ENCODE measurements around the gene CROCC2.

Gene CROCC2

DNA sequence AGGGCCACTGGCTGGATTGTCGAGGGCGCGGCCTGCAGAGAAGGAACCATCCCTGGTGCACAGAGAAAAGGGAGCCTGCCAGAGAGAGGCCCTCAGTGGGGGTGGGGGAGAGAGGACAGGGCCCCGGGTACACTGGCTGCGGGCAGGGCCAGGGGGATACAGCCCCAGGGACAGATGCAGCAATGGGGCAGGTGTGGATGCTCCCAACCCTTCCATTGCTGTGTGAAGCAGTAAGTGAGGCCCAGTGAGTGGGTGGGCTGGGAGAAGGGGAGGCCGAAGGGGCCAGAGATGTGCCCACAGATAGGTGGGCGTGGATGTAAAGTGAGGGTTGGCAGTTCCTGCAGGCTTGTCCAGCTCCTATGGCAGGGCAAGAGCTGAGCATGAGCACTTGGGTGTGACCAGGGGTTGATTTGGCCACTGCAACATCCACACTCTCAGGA is 30.1 kb upstream of the CROCC2 start:
- no peak for DNase-seq

DNA sequence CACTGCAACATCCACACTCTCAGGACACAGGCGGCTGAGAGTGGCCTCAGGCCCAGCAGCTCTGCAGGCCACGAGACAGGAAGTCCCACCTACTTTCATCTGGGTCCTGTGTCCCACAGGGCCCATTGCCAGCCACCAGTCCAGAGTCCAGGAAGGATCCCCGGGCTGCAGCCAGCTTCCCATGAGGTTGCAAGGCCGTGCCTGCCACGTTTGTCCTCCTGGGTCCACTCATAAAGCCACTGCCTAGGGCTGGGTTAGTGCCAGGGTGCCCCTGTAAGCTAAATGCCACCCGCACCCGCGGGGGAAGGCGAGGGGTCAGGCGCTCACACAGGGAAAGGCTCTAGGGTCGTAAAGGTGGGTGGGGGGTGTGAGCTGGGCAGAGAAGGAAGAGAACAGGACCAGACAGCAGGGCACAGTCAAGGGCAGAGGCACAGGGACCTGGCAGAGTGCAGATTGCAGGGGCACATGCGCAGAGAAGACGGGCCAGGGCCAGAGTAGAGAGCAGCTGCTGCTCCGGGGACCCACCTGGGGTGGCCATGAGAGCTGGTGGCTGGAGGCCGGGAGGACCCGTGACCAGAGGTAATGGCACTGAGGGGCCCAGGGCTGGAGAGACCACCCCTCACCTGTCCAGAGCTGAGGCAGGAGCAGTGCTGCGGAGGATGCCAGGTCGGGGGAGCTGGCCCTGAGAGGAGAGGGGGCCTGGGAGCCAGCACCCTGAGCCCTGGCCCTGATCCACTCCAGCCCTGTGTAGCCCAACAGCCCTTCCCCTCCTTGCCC is 29.5 kb upstream of the CROCC2 start:
- no peak for DNase-seq

DNA sequence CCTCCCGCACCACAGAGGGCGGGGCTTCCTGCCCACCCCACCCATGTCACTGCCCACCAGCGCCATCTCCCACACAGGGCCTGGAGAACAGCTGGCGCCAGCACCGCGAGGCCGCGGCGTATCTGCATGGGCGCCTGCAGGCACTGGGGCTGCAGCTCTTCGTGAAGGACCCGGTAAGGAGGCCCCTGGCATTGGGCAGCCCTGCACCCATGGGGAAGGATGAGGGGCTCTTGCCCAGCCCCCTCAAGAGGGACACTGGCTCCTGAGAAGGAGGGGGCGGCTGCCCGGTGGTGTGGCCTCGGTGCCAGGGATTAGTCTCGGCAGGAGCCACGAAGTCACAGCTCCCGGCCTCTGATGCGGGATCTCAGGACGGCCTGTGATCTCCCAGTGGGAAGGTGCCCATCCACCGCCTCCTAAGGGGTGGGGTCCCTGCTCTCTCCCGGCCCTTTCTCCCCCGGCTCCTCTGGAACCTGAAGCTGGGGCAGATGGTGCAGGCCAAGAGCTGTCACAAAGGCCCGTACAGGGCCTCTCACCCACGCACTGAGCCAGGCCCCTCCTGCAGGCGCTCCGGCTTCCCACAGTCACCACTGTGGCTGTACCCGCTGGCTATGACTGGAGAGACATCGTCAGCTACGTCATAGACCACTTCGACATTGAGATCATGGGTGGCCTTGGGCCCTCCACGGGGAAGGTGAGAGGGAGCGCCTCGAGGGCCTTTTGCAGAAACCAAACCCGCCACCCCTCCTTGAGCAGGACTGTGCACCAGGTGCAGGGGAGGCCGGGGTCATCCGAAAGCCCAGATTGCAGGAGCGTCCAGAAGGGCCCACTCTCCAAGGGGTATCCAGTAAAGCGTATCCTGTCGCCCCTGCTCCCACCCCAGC is 28.4 kb upstream of the CROCC2 start:
- DNase-seq = no peak

DNA sequence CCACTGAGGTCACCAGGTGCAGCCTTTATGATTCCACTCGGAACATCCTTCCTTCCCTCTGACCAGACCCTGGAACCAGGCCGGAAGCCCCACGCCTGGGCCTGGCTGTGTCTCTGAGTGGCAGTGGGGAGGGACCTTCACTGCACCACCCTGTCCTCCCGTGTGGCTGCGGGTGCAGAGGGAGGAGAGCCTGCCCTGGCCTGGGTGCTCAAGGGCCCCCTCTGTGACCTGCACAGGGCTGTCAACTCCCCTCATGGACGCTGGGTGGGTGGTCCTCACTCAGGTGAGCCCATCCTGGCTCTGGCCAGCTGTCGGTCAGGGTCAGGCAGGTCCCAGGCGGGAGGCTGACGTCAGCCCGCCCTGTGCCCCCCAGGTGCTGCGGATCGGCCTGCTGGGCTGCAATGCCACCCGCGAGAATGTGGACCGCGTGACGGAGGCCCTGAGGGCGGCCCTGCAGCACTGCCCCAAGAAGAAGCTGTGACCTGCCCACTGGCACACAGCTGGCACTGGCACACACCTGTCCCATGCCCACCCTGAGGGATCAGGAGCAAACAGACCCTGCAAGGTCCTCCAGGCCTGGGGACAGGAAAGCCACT is 27.7 kb upstream of the CROCC2 start:
- no peak for DNase-seq

DNA sequence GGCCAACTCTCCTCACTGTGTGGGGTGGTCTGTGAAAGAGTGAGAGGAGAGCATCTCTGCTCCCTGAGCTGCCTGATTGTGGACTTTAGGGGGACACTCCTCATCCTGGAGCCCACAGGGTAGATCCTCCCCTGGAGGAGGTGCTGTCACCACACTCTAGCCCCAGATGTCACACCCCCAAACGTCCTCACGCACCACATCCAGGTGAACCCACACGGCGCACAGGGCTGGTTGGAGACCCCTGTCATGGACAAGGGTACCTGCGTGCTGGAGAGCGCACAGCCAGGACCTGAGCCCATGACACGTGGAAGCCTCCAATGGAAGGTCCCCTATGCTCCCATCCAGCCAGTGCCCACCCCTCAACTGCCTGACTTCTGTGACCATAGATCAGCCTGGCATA is 27.0 kb upstream of the CROCC2 start:
- DNase-seq = no peak

DNA sequence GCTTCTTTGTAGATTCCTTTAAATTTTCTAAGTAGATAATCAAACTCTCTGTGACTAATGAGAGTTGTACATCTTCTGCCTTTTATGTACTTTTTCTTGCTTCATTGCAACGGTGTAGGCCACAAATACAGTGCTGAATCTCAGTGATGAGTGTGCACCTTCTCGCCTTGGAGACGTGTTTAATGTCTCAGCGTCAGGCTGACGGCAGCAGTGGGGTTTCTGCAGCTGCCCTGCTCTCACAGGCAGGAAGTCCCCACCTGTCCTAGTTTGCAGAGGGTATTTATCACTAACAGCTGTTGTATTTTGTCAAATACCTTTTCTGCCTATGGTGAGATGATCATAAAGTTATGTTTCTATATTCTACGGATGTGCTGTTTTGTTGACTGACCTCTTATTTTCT is 24.2 kb upstream of the CROCC2 start:
- peak; percentile 7 to 92 (median 75) for DNase-seq

DNA sequence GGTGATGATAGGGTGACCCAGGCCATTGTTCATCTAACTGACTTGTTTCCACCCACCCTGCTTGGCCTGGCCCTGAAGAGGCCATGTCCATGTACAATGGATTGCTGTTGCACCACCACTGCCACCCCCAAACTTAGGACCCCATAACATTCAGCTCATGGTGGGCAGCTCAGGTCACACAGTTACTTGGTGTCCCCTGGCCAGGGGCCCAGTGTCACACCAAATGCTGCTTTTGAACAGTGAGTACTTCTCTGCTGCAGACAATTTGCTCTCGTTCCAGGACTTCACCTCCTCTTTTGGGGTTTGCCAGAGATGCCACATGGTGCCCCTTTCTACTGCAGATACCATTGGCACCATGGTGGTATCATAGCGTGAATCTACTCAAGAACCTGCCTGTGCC is 21.9 kb upstream of the CROCC2 start:
- no peak for DNase-seq

DNA sequence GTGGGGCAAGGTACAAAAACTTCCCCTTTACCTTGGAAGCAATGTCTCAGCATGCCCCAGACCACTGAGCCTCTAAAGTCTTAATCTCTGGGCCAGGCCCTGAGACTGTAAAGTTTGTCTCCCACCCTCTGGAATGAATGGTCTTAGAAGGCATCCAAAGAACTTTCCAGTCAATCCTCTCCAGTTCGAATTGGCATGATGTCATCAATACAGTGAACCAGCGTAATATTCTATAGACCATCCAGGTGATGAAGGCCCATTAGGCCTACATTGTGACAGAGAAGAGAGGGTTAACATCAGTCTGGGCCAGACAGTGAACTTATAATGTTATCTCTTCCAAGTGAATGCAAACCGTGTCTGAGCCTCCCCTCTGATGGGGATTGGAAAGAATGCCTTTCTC is 21.4 kb upstream of the CROCC2 start:
- no peak for DNase-seq

DNA sequence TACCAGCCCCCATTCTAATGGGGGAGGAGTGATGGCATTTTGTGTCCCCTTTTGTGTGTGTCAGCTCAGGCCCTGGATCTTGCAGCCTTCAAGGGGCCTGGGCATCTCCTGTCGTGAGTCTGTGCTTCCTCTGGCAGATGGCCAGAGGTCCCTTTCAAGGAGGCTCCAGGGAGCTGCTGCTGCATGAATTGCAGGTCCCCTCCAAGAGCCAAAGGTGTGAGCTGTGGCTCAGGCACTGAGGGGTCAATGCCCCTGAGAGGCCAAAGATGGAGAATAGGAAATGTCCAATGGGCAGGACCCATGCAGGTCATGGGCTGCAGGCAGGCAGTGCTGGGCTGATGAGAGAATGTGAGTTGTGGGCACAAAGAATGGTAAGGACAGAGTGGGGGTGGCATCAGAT is 20.6 kb upstream of the CROCC2 start:
- no peak for DNase-seq

DNA sequence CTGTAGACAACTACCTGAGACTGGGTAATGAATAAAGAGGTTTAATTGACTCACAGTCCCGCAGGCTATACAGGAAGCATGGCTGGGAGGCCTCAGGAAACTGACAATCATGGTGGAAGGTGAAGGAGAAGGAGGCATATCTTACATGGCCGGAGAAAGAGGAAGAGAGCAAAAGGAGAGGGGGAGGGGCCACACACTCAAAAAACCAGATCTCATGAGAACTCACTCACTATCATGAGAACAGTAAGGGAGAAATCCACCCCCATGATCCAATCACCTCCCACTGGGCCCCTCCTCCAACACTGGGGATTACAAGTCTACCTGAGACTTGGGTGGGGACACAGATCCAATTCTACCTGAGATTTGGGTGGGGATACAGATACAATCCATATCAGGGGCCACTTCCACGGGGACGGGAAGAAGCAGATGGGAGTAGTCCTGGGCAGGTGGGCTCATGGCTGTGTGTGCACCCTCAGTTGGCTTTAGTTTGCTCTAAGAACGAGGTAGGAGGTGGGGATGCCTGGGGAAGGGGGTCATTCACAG is 20.0 kb upstream of the CROCC2 start:
- DNase-seq = no peak

DNA sequence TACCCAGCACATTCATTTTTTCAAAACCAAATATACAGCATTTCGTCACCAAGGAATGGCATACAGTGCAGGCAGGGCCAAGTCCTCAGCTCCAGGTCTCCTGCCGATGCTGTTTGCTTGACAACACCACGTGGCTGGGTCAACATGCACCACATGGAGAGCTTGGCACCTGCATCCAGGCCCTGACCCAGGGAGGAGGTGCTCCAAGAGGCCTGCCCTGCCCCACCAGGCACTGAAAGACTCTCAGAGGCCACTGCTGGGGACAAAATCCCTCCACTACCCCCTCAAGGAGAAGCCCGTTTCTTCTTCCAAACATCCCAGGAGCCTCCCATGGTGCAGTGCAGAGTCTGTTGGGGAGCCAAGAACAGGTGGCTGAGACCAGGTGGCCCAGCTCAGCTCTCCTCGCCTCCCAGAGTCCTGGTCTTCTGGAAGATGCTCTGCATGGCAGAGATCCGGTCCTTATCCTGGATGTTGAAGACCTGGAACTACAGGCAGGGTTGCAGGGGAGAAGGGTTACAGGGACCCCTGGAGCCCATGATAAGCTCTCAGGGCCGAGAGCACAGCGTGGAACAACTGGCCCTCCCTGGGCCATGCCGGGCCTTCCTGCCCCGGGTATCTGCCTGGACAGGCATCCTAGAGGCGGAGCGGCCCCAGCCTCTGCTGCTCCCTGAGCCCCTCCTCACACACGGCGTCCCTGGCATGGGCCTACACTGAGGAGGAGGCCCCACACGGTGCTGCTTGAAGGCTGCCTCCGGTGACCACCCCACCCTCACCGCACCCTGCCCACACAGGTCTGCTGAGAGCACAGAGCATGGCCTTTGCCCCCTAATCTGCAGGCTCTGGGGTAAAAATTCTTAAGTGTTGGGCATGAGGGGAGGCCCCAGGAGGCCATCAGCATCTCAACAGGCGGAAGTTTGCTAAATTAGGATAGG is 19.2 kb upstream of the CROCC2 start:
- DNase-seq = peak in 1 of 3 experiments; percentile 24

DNA sequence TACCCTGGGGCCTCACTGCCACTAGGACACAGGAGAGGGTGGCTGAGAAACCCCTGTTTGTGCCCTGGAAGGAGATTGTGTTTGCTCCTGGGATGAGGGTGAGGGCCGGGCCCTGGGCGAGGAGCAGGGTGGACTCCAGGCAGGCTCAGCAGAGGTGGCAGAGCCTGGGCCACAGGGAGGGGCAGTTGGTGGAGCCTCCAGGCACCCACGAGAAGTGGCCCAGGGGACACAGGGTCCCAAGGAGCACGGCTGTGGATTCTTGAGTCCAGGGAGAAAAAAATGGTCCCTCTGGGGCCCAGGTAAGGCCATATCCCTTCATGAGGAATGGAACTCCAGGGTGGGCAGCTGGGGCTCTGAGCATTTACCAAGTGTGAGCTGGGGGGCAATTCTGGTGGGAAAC is 18.5 kb upstream of the CROCC2 start:
- DNase-seq = no peak

DNA sequence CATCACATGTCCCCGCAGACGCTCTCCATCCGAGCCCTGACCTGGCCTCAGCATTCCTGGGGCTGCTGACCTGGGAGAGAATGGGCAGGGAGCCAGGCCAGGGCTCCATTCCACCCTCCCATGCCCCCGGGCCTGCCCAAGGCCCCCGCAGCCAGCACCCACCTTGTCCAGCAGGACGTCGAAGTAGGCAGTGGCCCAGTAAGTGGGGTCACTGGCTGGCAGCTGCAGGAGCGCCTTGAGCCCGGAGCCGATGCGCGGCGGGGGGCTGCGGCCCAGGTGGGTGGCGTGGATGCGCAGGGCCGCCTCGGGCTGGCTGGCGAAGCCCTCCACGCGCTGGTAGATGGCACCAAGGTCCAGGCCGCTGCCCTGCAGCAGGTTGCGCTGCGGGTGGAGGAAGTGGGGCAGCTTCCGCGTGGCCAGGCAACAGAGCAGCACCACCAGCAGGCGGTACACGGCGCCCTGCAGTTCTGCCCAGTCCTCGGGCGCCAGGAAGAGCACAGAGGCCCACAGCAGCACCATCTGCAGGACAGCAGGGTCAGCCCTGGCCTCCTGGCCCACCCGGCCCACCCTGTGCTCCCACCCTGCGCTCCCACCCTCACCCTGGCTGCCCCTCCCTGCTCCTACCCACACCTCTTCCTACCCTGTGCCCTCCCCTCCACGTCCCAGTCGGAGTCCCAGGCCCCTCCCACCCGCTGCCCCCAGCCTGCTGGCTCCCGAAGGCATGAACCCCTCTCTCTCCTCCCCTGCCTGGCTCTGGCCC is 17.8 kb upstream of the CROCC2 start:
- no peak for DNase-seq

DNA sequence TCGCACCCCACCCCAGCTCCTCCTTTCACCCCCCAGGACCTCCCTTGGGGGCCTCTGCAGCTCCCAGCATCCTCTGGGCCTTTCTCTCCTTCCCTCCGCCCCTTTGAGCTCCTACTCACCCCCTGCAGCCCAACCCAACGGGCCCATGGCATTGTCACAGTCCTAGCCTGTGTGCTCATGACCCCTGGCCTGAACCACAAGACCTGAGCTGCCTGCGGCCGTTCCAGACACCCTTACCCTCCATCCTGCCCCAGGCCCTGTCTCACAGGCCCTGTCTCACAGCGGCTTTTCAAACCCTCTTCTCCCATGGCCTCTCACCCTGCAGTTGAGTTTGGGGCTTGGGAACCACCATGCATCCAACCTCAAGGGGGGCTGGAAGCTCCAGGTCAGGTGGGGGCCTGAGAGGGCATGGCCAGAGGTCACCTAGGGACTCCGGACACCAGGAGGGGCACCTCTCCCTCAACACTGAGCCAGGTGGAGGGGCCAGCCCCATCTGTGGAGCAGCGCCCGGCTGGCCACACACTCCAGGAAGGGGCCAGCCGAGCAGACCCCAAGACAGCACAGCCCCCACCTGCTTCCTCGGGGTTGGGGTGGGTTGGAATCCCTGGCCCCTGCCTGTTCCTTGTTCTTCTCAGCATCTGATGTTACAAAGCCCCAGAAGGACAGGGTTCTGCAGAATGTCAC is 17.1 kb upstream of the CROCC2 start:
- no peak for DNase-seq

DNA sequence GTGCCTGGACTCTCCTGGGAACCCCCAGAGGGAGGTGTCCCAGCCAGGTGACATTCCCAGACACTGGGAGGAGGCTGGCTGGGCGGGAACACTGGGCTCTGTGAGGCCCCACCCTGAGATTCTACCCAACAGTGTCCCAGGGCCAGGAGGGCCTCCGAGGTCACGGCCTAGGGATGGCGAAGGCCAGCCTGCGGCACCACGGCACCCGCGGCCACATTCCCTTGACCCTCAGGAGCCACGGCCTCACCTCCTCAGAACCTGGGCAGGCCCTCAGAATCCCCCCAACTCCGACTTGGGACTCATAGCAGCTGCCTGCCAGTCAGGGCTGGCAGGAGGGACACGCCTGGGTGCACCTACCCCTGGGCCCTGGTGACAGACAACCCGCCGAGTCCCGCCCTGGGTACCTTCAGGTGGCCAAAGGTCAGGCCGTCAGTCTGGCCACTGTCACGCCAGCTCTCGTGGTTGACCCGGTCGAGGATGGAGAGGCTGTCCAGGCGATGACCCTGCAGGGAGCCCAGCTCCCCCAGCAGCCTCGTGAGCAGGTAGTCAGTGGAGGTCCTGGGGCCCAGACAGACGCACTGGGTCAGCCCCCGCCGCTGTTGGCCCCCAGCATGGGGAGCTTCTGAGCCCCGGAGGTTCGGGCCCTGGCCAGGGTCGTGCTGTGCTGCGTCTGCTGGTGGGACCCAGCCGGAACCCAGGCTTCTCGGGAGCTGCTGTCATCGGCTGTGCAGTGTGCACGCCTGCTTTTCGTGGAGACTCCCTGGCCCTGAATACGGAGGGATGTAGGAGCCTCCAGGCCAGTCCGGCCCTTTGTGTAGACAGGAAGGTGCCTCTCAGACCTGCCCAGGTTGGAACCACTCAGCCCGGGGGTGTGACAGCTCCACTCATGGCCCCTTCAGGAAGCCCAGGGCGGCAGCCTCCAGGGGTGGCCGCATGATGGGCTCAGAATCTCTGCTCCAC is 16.3 kb upstream of the CROCC2 start:
- DNase-seq = no peak

DNA sequence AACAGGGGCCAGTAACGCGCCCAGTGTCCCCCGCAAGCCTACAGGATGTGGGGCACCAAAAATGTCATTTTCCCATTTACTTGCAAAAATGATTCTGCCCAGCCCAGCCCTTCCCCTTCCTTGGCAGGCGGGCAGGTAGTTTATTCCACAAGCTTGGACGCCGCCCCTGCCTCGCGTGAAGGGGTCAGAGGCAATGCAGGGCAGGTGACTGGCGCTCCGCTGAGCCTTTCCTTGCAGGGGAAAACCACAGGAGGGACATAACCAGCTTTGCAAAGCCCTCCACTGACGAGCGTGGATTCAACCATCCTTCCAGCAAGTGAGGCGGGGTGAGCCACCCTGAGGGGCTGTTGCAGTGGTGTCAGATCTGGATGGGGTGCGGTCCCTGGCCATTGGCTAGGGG is 15.4 kb upstream of the CROCC2 start:
- DNase-seq = no peak

DNA sequence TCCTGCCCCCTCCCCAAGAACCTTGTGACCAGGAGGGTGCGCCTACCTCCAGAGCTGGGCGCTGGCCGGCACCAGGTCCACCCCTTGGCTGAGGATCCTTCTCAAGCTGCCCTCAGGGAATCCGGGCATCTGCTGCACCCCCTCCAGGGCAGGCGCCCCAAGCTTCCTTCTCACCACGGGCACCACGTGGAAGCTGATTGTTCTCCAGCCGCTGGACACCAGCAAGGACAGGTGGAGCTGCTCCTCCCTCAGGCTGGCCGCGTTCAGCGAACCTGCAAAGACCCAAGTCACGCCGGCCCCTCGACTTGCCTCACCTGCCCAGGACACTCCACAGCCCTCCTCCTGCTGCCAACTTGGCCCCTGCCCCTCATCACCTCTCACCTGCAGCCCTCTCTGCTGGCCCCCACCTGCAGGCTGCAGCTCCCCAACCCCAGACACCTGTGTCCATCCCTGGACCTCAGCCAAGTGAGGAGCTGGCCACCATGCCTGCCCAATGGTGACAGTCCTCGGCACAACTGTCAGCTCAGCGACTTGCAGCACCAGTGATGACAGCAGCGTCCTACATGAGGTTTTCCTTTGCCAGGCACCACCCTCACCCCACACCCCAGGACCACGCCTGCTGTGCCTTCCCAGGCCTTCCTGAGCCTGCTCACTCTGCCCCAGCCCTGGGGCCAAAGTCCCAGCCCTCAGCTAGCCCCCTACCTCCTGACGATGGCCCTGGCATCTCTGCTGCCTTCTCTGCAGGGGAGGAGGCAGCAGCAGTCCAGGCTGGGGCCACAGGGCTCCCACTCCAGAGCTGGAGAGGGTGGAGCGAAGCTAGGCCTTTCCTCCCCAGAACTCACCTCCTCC is 14.4 kb upstream of the CROCC2 start:
- DNase-seq = peak in 2 of 3 experiments; percentile 11 to 27

DNA sequence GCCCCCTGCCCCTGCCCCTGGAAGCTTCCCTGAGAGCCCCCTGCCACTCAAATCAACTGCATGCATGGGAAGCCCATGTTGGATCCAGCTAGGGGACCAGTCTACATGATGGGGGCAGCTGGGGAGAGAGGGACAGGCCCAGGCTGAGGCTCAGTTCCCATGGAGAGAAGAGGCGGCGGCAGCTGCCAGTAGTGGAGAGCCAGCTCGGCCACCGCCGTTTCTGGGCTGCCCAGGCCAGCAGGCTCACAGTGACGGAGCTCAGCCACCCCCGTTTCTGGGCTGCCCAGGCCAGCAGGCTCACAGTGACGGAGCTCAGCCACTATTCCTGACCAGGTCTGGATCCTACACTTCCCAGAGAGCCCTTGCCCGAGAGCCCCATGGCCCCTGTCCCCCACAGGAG is 13.8 kb upstream of the CROCC2 start:
- DNase-seq = no peak

DNA sequence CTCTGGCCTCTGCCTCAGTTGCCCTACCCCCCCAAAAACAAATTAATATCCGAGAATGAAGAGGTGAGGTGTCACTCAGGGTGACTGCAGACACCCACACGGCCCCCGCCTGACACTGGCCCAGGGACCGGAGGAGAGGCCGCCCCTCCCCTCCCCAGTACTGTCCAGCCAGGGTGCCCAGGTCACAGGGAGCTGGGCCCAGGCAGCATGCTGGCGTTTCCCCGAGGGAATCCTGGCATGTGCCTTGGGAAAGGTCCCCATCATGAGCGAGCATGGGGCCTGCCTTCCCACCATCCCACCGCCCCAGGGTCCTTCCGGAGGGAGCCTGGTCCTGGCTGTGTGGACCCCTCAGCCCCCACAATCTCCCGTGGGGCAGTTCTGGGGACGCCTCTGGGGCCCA is 13.2 kb upstream of the CROCC2 start:
- no peak for DNase-seq
